Heart right ventricle (tissue), 16 donors: Measurements from ENCODE around the gene GBGT1. TPM values are rescaled to one million over a fixed set of nuclear protein-coding genes. Genes with fewer than 3 reads are reported as not detected.

Source experiments
- ATAC-seq, 8 donors: fragments of 200-7000 bp; cut with Tn5 transposase; one replicate each; pipeline ENCODE4 v1.9.1; 2020; ENCODE audit warnings: mild to moderate bottlenecking in 8 of 8, moderate library complexity in 8 of 8, moderate number of reproducible peaks in 1 of 8
- DNase-seq, 2 donors: peaks; one replicate each; pipeline ENCODE4 v3.0.0-alpha.2; 2020
- H3K27ac ChIP-seq, 10 donors: fragments of 200-600 bp; sonication (generic) in 2 of 10; one replicate each; pipeline versions ENCODE4 v1.5.0 to v1.8.0; 2020 to 2022; ENCODE audit warnings: mild to moderate bottlenecking in 3 of 10
- H3K27me3 ChIP-seq, 7 donors: fragments of 200-600 bp; one replicate each; pipeline ENCODE4 v1.8.0; 2021 to 2022; ENCODE audit warnings: mild to moderate bottlenecking in 2 of 7
- H3K36me3 ChIP-seq, 9 donors: fragments of 200-600 bp; sonication (generic) in 1 of 9; one replicate each; pipeline versions ENCODE4 v1.5.0 to v1.8.0; 2020 to 2022; ENCODE audit warnings: mild to moderate bottlenecking in 2 of 9
- H3K4me1 ChIP-seq, 9 donors: fragments of 200-600 bp; sonication (generic) in 1 of 9; one replicate each; pipeline versions ENCODE4 v1.5.0 to v1.8.0; 2020 to 2022; ENCODE audit warnings: mild to moderate bottlenecking in 4 of 9
- H3K4me3 ChIP-seq, 10 donors: fragments of 200-600 bp; sonication (generic) in 2 of 10; one replicate each; pipeline versions ENCODE4 v1.5.0 to v1.8.0; 2020 to 2022; ENCODE audit warnings: mild to moderate bottlenecking in 7 of 10, moderate library complexity in 2 of 10
- H3K9me3 ChIP-seq, 11 donors: fragments of 200-600 bp in 10 of 11; sonication (generic) in 2 of 11; one replicate each; pipeline versions ENCODE4 v1.5.0 to v1.8.0; 2013 to 2022; ENCODE audit warnings: mild to moderate bottlenecking in 2 of 11, control low read depth in 1 of 11, moderate library complexity in 1 of 11
- WGBS, 2 donors: extraction: QIAGEN DNeasy Blood & Tissue Kit; methylation state at CpG; one replicate each; pipeline ENCODE4 v1.1.7; 2013; ENCODE audit warnings: inconsistent platforms in 1 of 2; 5-methylcytosine and 5-hydroxymethylcytosine counted together
- intact Hi-C, 10 donors: fragments of 100-400 bp; cut with DNase I; formaldehyde crosslinking; loops; one replicate each; pipeline versions ENCODE4 v1.11.1 to v1.14.2; 2022
- polyA plus RNA-seq, 2 donors: library from polyadenylated mRNA; stranded (reverse); fragments of 200-250 nt; gene quantifications; one replicate each; pipeline ENCODE4 v1.2.3, GENCODE V29; 2013
- total RNA-seq, 10 donors: library from RNA; stranded (reverse); fragmentation: NEBNext Ultra II Directional in 3 of 10; extraction: Animal tissue kit (Norgen Biotek cat#: 25700) in 3 of 10; gene quantifications; one replicate each; pipeline versions ENCODE4 v1.2.1 to v1.2.4, GENCODE V29; 2021 to 2023
- TF ChIP-seq, protein P1 (sequence below), 9 donors: fragments of 200-600 bp; sonication (generic) in 2 of 9; IDR thresholded peaks; one replicate each; pipeline versions ENCODE4 v1.5.0 to v1.8.0; 2021 to 2022; ENCODE audit warnings: antibody characterized with exemption in 9 of 9, mild to moderate bottlenecking in 5 of 9, moderate library complexity in 1 of 9
- donor health status: Arrhythmogenic right ventricular cardiomyopathy.
- donor health status: ischemic (EF 13 %, LVEDD 7.1; RV severe dilation, severe dysfunction).
- donor health status: healthy with polysubstance abuse.
- donor health status: DM: no; HTN: yes; CAD: no.
- donor health status: DM: no; HTN: no; CAD: no.
- donor health status: ischemic (EF 25% LVEDD 6.9; RV normal size, moderate dysfunction).
- donor health status: ischemic (EF 25% LVEDD 5.7; RV mildly dilated, moderate dysfunction).
- donor health status: healthy.
- donor health status: DM: yes; HTN: yes; CAD: no.
- donor health status: Ischemic cardiomyopathy.
- donor health status: ischemic (EF 35%, LVEDD 5.7; RV mildly dilated, moderate dysfunction).
- donor health status: nonischemic (EF 11% LVEDD 7.7; RV severe dilation, severe dysfunction).
- donor health status: DM: yes; HTN: yes; CAD: no.
- donor health status: PGD.
- donor health status: ischemic (EF 29% LVEDD 5.4; RV normal size, mild dysfunction).
- donor health status: nonischemic (EF 23%, LVEDD 6.1; RV moderate dilation, normal function).

The GBGT1 gene
- total and polyA plus RNA-seq, 12 donors = 2.5 to 14.7 (median 6.6) TPM

DNA sequence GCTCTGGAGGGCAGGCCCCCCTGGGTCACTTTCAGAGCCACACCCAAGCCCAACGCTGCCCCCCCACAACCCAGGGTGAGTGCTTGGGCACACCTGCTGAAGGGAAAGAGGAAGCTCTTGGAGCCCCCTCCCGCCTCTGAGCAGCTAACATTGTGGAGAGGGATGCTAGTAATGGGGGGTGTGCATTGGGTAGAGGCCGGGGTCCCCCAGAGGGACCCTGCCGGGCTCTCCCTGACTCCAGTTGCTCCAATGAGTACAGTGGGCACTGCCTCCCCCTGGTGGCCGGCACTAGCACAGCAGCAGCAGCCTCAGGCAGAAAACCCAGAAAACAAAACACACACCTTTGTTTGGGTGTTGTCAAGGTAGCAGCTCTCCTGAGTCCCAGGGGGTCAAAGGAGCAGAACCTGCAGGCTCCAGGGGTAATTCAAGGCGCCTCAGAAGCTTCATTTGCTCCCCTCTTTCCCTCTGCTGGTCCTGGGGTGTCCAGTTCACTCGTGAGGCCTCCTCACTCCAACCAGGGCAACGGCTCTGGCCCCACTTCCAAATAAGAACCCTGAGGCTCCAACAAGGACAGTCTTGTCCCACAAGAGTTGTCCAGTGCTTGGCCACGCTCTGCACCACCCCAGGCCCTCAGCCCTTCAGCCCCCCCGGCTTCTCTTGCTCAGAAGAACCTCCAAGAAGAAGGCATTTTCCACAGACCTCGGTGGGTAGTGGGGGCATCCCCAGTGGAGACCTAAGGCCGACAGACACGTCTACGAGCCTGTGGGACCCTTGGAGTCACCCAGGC, 16.1 kb downstream of the GBGT1 start:
- peak in 5 of 8 donors; percentile 16 to 40 (median 33) for ATAC-seq
- Histone ChIP-seq H3K4me3 (peak overlapping the region in 9 of 10 donors; percentile 56 to 80 (median 78)), H3K36me3 (no peaks in the 10 kb centered on the region), H3K27me3 (no peaks in the 10 kb centered on the region), H3K9me3 (no peaks in the 10 kb centered on the region), H3K4me1 (peaks cover 23 to 62% (median 49%) of the 10 kb centered on the region in 9 donors), H3K27ac (peak overlapping the region in 9 of 10 donors; percentile 71 to 91 (median 83))
- intact Hi-C loops = loop anchor here in 9 of 10 donors (1.0 to 10.0 kb wide), 9 partner anchors 44 to 117 kb away; partner anchors contain the start of gene GTF3C5 (in 3 of the 9)
- WGBS, 2 donors = 32 to 34% methylated on average over 13 to 14 of the region's 14 CpGs
- TF ChIP-seq, protein P1, sequence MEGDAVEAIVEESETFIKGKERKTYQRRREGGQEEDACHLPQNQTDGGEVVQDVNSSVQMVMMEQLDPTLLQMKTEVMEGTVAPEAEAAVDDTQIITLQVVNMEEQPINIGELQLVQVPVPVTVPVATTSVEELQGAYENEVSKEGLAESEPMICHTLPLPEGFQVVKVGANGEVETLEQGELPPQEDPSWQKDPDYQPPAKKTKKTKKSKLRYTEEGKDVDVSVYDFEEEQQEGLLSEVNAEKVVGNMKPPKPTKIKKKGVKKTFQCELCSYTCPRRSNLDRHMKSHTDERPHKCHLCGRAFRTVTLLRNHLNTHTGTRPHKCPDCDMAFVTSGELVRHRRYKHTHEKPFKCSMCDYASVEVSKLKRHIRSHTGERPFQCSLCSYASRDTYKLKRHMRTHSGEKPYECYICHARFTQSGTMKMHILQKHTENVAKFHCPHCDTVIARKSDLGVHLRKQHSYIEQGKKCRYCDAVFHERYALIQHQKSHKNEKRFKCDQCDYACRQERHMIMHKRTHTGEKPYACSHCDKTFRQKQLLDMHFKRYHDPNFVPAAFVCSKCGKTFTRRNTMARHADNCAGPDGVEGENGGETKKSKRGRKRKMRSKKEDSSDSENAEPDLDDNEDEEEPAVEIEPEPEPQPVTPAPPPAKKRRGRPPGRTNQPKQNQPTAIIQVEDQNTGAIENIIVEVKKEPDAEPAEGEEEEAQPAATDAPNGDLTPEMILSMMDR (IDR thresholded peaks at IDR 0.05) = peak; percentile 95 to 99 (median 97)
- peak; percentile 74 to 82 for DNase-seq

DNA sequence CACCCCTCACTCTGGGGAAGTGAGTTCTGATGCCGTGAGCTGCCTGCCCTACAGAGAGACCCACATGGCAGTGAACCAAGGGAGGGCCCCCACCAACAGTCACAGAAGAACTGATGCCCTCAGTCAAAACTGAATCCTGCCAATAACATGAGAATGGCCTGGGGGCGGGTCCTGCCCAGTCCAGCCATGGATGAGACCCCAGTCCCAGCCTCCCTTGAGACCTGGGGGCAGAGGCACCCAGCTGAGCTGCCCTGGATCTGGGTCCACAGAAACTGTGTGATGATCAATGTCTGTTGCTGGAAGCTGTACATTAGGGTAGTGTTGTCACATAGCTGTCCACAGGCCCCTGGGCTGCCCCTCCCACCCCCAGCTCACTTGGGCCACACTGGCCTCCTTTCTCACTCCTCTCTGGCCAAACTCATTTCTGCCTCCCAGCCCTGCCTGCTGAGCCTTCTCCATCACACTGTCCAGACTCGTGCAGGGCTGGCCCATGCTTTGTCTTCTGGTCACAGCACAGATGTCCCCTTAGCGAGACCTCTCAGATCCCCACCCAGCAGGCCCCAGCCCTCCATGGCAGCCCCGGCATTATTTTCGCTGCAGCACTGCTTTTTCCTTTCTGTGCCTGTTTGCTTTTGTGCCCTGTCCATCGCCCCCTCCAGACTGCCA, 16.8 kb downstream of the GBGT1 start:
- TF ChIP-seq, protein P1 (IDR thresholded peaks at IDR 0.05) = no peak
- WGBS, 2 donors = 67% methylated on average over 7 of the region's 7 CpGs
- DNase-seq (no peak), ATAC-seq (no peak)
- H3K27me3 ChIP-seq = no peaks in the 10 kb centered on the region
- peak overlapping the region in 2 of 10 donors; percentile 73 to 87 for H3K27ac ChIP-seq
- H3K4me1 ChIP-seq = peaks cover 23 to 68% (median 57%) of the 10 kb centered on the region in 9 donors
- intact Hi-C loops = loop anchor here in 9 of 10 donors (1.0 to 10.0 kb wide), 9 partner anchors 44 to 116 kb away; partner anchors contain the start of gene GTF3C5 (in 3 of the 9)
- H3K4me3 ChIP-seq = peak overlapping the region in 1 of 10 donors; percentile 80
- H3K36me3 ChIP-seq = no peaks in the 10 kb centered on the region
- H3K9me3 ChIP-seq = no peaks in the 10 kb centered on the region

DNA sequence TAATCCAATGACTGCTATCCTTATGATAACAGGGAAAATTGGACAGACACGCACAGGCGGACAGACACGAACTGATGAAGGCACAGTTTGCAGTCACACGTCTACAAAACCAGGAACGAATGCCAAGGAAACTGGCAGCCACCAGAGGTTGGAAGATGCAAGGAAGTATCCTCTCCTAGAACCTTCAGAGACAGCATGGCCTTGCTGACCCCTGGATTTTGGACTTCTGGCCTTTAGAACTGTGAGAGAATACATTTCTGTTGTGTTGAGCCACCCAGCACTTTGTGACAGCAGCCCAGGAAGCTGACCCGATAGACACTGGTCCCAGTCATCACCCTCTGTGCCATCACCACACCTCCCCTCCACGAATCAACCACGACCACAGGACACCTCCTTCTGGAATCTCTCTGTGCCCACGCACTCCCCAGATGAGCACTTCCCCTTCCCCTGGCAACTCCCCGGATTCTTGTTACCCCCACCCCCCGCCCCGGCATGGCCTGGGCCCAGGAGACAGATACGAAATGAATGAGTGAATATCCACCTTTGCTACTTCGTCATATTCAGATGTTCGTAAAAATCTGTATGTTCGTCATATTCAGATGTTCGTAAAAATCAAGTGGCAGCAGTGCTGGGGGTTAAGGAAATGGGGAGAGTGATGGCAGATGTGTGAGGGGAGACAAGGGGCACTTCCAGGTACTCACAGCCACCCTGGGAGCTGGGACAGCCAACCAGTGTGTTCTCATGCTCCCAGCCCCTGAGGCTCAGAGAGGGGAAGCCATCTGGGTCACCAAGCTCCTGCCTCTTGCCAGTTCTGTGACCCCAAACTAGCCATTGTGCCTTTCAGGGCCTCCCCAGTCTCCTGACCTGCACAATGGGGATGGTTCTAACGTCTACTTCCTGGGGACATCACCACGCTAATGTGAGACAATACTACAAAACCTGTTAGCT, 18.5 kb downstream of the GBGT1 start:
- H3K27ac ChIP-seq = peak overlapping the region in 4 of 10 donors; percentile 56 to 81 (median 66)
- TF ChIP-seq, protein P1 (IDR thresholded peaks at IDR 0.05) = no peak

More for the DNA sequence above, 18.5 kb downstream of the GBGT1 start:
- ATAC-seq (no peak), DNase-seq (no peak)
- 63 to 68% methylated on average over 19 of the region's 19 CpGs for WGBS, 2 donors
- Histone ChIP-seq H3K4me3 (peak overlapping the region in 5 of 10 donors; percentile 45 to 50 (median 49)), H3K9me3 (no peaks in the 10 kb centered on the region), H3K27me3 (no peaks in the 10 kb centered on the region), H3K36me3 (no peaks in the 10 kb centered on the region), H3K4me1 (peaks cover 23 to 81% (median 69%) of the 10 kb centered on the region in 9 donors)
- intact Hi-C loops = loop anchor here (1.0 to 10.0 kb wide), 8 partner anchors 42 to 113 kb away; partner anchors contain the start of gene GTF3C5 (in 2 of the 10)
